ENCODE data around the gene RALGDS.
A peak's percentile ranks its signal among the peaks of the same experiment; 100 is the strongest.

The RALGDS gene

DNA sequence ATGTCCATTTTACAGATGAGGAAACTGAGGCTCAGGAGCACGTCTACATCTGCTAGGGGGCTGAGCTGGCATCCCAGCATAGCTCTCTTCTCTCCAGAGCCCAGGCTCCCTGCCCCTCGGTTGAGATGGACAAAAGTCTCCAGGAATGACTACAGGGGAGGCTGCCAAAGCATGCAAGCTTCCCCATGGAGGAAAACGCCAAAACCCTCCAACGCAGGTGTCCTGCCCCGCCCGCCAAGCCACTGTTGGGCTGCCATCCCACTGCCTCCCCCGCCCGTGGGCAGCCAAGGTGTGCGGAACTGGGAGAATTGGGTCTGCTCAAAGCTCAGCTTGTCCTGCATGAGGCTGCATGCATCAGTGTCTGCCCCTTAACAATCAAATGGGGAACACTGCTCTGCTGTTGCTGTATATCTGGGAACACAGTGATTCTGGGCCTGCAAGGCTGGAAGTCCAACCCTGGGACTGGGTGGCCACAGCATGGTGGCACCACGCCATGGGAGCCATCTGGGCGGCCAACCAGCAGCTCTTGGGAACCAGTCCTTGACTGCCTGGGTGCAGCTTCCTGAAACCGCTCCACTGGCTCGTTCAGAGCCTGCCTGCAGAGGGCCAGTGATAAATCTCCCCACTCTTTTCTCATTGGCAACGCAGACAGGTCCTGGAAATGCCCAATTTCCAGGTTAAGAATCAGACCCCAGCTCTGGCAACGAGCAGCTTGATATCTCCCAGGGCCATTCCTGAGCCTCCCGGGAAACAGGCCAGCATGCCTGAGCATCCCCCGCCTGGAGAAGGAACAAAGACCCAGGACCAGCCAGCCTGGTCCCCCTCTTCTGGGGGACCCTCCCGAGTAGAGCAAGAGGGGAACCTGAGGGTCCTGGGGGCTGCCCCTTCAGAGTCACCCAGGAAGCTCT is 3.5 kb downstream of the RALGDS start:
- no peak for DNase-seq

DNA sequence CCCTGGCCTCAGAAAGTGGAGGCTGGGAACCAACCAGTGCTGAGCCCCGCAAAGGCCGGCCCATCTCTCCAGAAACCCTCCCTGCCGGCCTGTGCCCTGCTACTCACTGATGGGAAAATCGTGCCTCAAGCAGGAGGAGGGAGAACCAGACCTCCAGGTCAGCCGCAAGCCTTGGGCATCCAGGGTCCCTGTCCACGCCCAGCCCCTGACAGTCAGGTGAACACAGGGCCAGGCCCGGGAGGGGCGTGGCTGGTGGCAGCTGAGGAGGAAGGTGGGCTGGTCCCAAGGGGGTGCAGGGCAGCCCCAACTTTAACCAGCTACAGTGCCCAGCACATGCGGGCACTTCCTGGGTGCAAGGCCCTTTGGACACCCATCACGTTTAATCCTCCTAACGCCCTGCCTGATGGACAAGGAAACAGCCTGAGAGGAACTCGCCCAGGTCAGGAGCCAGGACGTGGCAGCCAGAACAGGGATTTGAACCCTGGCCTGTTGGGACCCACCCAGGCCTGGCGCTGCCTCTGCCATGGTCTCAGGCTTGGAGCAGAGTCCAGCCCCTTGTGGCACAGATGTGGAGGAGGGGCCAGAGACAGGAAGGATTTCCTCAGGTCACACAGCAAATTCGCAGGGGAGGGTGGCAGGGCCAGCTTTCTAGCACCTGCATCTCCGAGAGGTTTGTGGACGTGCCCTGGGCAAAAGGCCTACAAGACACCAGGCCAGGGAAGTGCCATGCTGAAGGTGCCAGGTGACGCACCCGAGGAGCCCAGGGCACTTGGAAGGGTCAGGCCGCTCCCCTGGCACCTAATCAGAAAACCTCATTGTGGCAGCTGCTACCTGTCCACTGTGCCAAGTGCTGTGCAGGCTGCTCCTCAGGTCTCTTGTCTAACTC is 4.5 kb downstream of the RALGDS start:
- no peak for DNase-seq

DNA sequence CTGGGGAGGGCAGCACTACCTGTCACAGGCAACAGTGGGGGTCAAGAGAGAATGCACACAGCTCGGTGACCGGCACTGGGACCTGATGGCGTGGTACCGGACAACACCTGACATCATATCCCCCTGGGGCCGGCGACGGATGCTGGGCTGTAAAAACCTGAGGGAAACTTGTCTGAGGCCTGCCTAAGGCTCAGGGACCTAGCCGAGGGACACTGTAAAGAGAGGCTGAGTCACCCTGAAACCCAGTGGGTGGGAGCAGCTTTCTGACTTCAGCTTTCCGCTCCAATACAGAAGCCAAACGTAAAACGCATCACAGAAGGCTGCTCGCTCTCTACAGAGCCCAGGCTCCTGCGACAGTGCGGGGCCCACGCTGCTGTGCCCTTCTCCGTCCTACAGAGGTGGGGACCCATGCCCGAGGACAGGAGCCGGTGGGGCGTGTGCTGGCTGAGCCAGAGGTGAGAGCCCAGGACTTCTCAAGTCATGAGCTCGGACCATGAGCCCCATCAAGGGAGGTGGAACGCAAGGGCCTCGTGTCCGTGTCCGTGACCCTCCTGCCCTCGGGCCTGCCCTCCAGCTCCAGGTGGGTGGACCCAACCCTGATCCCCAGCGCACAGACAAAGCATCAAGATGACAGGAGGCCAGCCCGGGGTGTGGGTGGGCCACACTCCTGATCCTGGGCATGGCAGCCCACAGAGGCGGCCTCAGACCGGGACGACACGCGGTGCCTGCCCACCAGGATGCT is 5.3 kb downstream of the RALGDS start:
- DNase-seq = no peak

DNA sequence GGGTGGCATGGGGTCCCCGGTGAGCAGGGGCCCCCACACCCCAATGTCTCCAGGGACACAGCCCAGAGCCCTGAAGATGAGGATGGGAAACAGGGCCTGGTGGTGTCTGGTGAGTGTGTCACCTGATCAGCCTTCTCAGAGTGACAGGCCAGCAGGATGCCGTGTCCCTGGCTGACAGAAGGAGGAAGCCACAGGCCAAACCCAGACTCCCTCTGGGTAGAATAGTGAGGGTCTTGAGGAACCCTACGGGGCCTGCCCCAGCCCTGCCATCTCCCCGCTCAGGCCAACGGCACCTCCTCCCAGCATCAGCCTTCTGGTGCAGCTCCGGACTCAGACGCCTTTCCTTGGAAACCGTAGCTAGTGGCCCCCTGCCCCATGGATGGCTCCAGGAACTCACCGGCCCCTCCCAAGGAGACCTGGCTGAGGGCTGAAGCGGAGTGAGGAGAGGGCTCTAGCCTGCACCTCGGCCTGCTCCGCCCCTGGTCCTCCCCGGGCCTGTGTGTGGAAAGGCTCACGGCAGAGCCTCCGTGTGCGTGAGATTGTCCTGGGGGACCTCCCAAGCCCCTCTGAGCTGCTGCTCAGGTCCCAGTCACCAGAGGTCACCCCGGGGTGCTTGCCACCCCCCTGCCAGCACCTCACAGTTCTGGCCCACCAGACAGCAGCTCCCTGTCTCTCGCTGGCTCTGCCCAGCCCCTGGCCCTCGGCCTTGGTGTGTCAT is 6.0 kb downstream of the RALGDS start:
- DNase-seq = no peak

DNA sequence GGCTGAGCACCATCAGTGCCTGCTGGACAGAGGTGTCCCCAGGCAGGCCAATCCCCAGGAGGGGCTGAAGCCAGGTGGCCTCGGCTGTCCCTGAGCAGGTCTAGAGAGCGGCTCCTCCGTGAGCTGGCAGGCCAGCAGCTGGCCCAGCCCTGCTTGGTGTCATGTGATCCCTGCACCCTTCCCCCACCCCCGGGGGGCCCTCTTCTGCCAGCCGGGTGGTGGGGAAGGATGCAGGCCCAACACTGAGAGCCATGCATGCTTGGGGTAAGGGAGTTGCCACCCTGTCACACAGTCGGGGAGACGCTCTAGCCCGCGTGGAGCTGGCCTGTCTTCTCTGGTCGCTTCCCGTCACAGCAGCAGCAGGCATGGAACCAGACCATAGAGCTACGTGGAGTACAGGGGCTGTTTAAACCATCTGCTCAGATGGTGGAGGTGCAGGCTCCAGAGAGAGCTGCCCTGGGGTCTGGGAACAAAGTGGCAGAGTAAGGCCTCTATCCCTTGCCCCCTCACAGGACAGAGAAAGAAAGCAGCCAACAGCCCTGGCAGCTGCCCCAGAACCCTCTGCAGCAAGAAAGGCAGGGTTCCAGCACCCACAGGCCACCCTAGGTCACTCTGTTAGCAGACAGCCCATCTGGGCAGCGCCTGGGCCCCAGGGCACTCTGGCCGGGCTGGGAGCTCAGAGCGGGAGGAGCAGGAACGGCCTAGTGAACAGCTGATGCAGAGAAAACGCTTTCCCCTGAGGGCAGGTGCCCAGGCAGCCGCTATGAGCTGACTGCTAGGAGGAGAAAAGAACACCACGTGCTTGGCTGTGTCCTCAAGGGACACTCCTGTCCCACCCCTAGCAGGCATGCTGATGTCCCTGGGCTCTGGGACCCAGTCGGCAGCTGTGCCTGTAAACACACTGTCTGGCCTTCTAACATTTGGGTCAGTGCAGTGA is 6.8 kb downstream of the RALGDS start:
- DNase-seq = peak; percentile 19

DNA sequence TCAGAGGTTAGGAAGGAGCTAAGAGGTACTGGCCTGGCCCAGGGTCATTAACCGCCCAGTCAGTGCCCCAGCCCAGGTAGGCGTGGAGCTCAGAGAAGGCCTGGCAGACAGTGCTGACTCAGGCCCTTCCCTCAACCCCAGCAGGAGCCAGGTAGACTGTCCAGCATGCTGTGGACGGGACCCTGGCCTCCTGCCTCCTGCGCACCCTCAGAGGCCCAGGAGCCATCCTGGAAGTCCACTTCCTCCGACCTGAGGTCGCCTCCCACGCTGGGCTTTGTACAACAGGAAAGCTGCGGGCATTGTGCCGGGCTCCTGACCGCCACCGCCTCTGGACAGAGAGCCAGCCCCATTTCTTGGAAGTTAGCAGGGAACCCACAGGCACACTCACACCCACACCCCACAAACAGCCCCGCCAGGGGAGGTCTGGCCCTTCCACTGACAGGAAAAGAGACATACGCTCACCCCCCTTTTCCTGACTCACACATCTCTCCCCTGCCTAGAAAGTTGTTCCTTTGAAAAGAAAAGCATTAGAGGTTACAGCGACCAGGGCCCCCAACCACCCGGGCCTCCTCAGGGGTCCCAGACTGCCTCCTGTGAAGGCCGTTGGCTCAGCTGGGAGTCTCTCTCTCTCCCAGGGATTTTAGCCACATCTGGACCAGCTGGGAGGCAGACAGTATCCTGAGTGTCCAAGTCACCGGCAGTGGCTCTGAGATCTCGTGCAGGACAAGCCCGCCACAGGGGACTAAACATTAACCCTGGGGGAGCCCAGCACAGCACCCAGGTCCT is 7.7 kb downstream of the RALGDS start:
- DNase-seq = no peak

DNA sequence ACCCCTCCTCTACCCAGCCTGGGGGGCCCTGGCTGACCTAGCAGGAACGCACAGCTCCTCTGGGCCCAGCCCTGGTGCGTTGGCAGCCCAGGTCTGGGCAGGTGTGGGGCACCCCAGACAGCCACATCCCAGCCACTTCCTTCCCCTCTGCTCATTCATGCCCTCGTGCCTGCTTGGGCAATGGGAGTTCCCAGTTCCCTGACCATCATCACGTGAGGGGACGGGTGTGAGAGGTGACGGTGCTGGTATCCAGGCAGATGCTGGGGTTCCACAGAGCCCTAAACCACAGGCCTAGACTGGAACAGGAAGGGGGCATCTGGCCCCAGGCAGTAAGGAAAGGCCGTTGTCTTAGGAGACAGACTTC is 8.4 kb downstream of the RALGDS start:
- no peak for DNase-seq

DNA sequence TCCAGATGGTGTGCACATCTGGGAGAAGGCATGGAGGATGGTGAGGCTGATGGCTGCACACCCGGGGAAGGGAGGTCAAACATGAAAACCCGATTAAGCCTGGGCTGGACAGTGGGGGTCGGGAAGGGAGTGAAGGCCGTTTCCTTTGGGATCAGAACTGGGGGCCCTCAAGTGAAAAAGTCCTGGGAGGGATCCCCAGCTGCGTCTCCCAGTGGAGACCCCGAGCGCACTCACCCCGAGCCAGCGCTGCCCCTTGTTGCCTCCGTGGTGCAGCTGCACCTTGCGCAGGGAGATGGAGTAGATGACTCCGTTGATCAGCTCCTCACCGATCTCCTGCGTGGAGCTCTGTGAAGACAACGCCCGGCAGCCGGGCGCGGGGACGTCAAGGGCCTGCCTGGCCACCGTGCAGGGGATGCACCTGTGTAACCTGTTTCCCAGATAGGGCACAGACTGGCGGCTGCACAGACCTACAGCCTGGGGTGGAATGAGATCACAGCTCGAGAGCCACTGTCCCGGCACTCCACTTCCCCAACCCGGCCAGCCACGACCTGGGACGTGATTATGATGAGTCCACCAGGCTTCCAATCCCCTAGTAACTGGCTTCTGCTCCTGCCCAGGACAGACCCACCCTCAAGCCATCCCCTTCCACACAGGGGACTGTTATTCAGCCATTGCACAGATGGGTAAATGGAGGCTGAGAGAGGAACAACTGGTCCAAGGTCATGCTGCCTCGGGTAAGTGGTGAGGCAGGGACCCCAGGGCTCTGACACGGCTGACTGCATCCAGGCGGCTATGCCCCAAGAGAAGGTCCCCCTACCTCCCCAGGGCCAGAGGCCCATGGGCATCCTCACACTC is 9.0 kb downstream of the RALGDS start:
- DNase-seq = no peak

DNA sequence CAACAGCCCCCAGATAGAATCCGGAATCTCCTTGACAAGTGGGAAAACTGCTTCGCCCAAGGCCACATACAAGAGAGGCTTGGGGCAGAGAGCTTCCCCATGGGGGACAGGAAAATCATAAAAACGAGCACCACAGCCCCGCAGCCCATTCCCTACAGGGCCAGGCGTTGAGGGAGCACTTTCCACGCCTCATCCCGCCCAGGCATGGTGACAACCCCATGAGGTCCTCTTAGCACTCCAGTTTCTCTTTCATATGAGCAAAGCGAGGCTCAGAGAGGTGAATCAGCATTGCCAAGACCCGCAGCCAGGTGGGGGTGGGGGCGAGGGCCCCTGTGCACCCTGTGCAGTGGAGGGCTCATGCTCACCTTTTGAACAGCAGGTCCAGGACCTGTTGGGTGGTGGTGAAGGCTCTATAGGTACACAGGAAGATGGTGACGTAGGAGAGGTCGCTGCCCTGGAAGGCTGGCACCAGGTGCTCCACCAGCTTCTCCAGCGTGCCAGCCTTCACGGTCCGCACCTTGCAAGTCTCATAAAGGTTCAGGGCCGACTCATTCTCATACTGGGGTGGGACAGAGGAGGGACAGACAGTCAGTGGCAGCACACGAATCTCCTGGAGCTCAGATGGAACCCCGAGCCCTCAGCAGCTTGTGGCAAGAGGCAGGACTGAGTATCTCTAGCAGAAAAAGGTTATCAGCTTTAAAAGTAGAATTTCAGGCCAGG is 10.9 kb downstream of the RALGDS start:
- no peak for DNase-seq

DNA sequence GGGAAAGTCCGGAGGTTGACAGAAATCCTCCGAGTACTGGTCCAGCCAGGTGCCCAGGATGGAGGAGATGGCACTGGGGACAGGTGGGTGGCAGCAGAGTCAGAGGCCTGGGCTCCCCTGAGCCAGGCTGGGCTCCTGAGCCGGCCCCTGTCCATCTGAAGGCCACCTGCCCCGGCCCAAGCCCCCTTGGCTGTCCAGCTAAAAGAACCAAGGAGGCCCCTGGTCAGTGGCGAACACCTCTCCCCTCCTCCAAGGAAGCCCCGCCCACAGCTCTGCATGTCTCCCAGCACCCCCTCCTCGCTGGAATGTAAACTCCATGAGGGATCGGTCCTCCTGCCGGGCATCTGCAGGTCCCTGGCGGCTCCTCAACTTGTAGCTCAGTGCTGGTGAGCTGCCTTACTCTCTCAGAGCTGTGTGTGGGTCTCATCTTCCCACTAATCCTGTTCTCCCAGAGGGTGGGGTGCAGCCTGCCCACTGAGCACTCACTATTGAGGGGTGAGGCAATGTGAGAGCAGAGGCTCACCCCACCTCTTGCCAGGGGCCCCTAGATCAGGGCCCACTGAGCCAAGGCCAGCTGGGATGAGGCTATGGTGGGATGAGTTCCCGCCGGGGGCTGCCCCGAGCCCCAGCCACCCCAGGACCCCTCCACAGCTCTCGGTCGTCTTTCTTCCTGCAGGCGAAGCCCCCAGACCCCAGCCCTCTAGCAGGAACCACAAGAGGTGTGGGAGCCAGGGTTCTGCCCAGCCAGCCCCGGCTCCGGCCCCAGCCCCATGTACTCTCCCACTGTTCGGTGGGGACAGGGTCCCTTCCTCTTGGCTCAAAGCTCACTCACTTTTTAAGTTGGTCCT is 12.0 kb downstream of the RALGDS start:
- DNase-seq = no peak

DNA sequence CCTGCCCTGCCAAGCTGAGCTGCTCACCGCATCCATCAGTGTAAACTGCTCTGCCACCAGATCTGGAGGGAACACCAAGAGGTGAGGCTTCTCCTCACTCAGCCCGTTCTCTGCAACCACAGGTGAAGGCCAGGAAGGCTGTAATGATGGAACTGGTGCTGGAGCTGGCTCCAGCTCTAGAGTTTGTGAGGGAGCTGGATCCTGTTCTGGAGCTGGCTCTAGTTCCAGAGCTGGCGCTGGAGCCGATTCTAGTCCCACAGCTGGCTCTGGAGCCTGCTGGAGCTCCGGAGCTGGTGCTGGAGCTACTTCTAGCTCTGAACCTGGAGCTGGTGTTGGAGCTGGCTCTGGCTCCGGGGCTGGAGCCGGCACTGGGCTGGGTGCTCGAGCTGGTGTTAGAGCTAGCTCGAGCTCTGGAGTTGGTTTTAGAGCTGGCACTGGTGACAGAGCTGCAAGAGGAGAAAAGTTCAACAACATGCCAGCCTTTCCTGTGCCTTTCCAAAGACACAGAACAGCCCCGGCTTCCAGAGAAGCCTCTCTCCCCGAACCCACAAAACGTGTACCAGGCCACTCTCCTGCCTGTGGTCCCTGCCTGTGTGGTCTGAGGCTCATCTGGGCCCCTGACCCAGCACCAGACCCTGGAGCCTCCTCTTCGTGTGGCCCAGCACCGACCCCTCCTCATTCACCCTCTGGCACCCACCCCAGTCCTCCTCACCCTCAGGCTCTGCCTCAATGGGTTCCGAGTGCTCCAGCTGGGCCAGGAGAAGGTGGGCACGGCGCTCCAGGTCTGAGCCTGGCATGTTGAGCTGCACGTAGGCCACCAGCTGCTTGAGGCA is 12.9 kb downstream of the RALGDS start:
- no peak for DNase-seq

DNA sequence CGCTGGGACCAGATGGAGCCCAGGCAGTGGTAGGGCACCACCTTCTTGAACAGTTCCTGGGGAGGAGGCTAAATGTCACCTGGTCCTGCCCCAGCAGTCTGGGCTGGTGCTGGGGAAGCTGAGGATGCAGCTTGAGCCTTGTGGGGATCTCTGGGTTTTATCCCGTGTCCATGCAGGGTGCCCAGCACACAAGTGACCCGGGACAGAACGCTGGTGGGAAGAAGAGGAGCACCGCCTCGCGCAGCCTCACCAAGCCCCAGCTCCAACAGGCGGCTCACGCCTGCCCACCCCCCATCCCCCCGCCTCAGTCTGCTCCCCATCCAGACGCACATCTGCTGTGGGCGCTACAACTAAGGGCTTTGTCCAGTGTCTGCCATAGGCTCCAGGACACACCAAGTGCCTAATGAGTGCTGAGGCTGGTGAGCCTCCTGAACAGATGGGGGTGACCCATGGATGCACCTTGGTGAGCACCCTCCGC is 13.8 kb downstream of the RALGDS start:
- no peak for DNase-seq

DNA sequence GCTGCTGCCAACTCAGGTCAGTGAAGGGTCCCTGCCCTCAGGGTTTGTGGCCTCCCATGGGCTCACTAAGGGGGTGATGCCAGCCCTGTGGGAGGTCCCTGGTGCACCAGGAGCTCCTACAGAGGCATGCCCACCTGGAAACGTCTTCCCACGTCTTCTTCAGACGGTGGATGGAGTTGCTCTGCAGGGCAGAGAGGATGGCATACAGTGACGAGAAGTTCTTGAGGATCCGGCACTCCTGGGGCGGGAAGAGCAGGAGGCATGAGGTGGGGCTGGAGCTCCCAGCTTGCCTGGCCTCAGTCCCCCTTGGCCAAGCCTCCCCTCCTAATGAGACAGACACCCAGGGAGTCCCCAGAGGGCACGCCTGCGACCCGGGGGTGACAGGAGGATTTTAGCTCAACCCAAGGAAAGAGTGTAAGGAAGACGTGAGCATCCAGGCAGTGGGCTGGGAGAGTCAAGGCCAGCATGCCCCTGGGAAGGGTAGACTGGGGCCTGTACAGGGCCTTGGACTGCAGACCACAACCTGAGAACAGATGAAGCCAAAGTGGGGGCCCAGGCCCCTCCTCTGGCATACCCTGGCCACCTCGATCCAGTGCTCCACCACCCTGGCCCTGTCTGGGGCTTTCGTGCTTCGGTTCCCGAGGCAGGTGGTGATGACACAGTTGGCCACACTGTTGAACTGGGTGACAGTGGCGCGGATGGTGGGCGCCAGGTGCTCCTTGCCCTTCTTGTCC is 14.4 kb downstream of the RALGDS start:
- DNase-seq = no peak

DNA sequence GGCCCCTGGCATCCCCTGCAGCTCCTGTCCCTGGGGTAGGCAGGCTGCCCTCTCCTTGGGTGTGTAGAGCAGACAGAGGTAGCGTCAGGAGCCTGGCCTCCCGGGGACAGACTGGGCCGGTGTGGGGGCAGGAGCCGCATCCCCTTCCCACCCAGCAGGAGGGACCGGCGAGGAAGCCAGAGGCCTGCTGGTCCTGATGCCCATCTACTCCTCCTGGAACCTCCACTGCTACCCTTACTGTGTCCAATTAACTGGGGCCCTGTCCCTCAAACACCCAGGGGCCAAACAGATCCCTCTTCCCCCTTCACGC is 15.6 kb downstream of the RALGDS start:
- no peak for DNase-seq

DNA sequence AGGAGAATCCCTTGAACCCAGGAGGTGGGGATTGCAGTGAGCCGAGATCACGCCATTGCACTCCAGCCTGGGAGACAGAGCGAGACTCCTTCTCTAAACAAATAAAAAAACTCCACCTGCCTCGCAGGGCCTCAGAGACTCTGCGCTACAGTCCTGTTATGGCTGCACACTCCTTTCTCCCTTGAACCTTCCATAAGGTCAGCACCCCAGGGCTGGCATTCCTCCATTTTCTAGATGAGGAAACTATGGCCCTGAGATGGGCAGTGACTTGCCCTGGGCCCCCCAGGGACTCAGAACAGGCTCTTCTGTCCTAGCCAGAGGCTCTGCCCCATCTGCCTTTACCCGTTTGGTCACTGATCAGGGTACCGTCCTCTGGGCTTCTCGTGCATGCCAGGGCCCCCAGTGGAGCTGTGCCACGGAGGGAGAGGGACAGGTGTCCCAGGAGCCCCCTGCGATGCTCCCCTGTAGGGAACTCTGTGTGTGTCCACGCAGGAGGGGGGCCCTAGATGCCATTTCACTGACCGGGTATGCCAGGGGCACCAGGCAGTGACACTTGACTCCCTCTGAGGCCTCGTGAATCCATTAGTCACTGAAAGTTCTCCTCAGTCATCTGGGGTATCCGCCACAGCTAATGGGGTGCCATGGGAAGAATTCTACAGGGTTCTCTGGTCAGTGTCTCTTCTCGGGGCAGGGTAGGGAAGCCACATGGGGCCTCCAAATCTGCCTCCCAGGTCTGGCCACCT is 16.2 kb downstream of the RALGDS start:
- no peak for DNase-seq

Measured in NCI-H1092 (cell line).